CD4-positive, alpha-beta T cell treated with Interleukin-21 for 1 hour (primary cell): ENCODE results near the gene SLC26A8.
"Not testable (repeated sequence)": the region's sequence is repeated elsewhere in the genome, so short reads cannot be mapped to it uniquely, and the experiment has no call there.

Experiments
- DNase-seq: peaks from one replicate; pipeline ENCODE4 v3.0.0-alpha.2; 2020

SLC26A8 gene

DNA sequence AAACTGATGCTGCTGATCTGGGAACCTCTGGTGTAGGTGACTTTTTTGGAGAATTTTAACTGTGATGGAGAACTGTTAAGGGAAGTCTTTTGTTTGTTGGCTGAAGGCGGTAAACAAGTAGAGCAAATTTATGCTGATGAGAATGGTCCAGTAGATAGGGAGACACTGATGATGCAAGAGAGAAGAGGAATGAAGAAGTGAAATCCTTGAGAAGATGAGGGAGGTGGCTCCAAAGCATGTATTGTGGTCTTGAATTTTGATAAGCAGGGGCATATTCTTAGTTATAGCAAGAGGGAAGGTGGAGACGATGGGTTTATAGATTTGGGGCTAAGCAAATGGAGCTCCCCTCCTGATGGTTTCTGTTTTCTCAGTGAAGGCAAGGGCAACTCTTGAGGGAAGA lies 25.1 kb upstream of the SLC26A8 start:
- no peak for DNase-seq

DNA sequence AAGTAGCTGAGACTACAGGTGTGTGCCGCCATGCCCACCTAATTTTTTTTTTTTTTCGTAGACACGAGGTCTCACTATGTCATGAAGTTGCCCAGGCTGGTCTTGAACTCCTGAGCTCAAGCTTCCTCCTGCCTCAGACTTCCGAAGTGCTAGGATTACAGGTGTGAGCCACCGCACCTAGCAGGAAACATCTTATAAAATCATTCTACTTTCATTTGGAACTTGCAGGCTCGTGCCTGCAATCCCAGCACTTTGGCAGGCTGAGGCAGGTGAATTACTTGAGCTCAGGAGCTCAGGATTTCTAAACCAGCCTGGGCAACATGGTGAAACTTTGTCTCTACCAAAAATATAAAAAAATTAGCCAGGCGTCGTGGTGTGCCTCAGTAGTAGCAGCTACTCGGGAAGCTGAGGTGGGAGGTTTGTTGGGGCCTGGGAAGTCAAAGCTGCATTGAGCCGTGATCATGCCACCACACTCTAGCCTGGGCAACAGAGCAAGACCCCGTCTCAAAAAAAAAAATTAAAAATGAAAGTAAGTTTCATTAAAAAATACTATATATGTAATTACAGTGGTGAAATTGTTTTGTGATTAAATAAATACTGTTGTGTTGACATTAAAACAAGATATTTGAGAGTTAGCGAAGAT lies 18.3 kb upstream of the SLC26A8 start:
- DNase-seq, result no peak

DNA sequence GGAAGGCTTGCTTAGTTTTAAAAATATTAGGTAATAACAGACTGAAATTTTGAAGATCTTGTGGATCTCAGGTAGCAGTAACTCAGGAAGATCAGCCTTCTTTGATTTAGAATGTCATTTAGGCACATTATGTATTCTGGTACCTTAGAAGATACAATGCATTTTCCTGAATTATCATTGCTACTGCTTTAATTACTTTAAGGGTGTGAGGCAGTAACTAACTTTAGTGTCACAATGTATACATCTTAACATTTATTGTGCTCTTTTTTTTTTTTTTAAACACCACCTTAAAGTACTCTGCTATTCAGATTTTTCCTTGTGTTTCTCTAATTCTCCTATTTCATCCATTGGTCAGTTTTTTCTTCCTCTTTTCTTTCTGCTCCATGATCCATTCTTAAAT lies 16.5 kb upstream of the SLC26A8 start:
- DNase-seq, result no peak

DNA sequence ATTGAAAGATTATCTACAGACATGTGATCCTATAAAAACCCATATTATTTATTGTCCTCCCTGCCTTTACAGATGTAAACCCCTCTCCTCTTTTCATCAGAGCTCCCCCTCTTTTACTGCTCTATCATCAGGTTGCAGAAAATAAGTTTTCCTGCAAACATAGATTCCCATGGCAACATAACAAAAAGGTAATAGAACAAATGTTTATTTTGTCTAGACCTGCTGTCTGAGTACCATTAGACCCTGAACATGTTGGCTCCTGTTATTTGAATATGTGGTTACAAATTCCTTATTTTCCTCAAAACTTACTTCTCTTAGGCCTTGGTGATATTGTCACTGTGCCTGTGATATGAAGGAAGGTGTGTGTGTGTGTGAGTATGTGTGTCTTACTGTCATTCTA lies 14.7 kb upstream of the SLC26A8 start:
- no peak for DNase-seq

DNA sequence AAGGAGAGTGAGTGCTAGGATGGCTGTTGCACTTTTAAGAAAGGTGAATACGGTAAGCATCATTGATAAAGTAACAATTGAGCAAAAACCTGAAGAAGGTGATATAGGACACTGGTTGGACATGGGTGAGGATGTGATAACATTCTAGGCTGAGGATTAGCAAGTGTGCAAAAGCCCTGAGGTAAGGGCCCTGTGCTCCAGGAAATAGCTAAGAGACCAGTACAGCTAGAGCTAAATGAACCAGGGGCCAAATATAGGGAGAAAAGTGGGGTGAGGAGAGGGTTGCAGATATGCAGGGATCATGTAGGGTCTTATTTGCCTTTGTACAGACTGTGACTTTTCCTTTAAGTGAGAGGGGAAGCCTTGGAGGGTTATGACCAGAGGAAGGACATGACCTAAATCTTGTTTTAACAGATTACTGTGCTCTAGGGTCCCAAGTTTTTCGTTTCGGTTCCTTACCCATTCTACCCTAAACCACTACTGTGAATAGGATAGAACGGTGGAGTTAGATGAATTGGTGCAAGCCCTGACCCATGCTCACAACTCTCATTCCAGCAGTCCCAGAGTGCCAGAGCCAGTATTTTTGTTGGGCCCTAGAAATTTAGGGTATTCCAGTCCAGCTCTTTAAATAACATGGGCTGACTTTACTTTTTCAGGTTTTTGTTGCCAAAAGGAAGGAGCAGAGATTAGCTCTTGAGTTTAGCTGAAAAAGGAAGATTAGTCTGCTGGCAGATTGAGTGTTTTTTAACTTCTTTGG lies 13.9 kb upstream of the SLC26A8 start:
- no peak for DNase-seq

DNA sequence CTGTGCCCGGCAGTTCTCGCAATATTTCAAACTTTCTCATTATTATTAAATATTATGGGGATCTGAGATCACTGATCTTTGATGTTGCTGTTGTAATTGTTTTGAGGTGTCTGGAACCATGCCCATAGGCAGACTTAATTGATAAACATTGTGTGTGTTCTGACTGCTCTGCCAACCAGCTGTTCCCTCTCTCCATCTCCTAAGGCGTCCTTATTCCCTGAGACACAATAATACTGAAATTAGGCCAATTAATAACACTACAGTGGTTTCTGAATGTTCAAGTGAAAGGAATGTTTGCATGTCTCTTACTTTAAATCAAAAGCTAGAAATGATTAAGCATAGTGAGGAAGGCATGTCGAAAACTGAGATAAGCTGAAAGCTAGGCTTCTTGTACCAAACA lies 10.8 kb upstream of the SLC26A8 start:
- DNase-seq, result no peak

DNA sequence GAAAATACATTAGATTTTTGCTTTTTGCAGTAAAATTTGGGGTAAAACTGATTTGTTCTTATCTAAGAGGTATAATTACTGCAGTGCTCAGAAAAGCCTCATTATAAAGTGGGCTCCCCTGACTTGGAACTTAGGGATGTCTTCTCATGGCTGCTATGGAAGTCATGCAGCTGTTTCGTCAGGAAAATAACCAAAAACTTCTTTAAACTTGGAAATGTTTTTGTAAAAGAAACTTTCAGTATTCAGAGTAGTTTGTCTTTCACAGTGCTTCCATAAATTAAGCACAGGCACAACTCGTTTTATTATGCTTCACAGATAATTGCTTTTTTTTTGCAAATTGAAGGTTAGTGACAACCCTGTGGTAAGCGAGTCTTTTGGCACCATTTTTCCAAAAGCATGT lies 10.0 kb upstream of the SLC26A8 start:
- DNase-seq, result no peak

DNA sequence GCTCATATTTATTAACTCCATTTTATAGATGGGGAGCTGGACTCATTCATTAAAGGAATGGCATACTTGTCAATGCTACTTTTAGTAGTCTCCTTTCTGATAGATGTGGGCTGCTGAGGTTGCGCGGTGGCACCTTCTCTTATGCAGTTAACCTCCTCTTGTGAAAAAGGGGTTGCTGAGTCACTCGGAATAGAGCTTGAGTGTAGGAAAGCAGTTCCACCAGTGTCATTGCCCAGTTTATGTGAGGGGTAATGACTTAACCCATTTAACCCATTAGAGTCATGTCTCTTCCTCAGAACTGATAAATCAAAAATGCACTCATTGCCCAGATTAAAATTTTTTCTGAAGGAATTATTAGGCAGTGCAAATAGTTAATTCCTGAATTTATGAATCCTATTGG lies 9.5 kb upstream of the SLC26A8 start:
- DNase-seq, result no peak

DNA sequence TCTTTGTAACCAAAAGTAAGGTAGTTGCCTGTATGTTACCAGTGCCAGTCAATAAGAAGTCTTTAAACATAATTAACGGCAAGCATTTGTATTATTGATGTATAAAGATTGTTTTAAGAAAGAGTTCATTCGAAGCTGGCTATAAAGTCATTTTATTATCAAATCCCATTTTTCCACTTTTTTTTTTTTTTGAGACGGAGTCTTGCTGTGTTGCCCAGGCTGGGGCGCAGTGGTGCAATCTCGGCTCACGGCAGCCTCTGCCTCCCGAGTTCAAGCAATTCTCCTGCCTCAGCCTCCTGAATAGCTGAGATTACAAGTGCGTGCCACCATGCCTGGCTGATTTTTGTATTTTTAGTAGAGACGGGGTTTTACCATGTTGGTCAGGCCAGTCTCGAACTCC lies 8.7 kb upstream of the SLC26A8 start:
- DNase-seq, result not testable (repeated sequence)

DNA sequence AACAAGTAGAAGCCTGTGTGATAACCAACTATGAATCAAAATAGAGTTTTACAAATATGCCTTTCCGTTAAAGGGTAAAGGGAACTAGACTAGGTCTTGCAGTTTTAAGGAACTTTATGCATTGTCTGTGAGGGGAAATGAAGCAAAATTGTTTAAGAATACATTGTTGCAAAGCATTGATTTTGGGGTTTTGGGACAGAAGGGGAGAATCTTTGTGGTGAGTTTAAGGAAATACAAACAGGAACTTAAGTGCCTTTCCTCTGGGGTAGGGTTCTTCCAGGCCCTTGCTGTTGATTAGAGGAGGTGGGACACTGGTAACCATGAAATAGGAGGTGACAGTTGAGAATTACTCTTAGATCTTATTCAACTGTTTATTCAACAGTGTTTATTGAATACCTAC lies 7.8 kb upstream of the SLC26A8 start:
- no peak for DNase-seq

DNA sequence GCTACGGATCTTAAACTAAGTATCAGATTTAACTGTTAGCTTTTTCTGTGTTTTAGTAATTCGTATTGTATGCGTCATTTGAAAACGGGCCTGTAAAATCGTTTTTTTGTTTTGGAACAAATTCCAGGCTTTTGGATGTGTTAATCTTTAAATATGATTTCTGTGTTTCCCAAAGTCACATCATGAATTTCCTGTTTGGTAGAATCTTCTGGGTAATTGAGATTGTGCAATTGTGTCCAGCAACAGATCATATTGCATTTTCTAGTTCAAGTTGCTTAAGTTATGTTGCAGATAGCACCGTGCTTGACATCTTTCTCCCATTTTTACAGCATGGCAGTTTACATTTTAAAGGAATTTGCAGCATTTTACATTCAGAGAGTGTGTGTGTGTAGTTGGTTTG lies 5.0 kb upstream of the SLC26A8 start:
- no peak for DNase-seq

DNA sequence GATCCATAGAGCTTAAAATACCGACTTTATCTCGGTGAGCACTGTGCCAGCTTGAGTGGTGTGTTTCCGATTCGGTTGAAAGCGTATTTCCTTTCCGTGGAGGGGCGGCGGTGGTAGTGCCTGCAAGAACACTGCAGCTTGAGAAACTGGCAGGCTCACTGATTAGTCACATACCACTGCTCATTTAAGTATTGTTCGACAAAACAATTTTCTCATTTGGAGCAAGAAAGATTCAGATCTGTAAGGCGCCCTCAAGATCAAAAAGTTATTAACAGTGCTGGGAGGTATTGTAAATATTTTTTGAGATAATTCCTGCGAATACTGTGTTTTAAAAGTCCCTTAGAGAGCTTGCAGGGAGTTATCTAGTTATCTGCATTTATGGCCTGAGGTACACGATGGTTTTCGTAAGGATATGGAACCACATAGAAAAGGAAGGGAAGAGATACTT lies 4.5 kb upstream of the SLC26A8 start:
- DNase-seq, result peak; percentile 69

DNA sequence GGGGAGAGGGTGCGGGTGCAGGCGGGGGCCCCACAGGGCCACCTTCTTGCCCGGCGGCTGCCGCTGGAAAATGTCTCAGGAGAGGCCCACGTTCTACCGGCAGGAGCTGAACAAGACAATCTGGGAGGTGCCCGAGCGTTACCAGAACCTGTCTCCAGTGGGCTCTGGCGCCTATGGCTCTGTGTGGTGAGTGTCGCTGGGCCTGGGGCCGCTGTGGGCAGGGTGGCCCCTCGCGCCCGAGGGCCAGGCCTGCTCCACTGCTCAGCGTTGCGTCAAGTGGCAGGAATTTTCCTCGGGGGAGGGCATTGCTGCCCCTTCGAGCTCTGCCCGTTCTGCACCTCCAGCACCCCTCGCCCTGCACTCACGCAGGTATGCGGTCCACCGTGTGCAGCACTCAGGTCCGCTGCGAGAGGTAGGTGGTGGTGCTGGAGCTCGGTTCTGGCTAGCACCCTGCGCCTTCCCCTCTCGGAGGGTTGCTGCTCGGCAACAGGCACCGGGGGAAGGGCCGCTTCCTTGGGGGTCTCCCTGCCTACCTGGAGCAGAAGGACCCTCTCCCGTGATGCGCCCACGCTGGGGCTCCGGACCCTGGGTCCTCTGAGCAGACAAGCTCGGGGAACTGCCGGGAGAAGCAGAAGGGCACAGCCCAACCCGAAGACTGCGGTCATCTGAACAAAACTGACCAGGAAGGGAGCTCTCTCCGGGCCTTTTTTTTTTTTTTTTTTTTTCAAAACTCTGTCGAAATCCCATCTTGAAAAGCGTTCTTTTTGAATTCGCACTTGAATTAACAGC lies 3.8 kb upstream of the SLC26A8 start:
- DNase-seq, result peak; percentile 26

DNA sequence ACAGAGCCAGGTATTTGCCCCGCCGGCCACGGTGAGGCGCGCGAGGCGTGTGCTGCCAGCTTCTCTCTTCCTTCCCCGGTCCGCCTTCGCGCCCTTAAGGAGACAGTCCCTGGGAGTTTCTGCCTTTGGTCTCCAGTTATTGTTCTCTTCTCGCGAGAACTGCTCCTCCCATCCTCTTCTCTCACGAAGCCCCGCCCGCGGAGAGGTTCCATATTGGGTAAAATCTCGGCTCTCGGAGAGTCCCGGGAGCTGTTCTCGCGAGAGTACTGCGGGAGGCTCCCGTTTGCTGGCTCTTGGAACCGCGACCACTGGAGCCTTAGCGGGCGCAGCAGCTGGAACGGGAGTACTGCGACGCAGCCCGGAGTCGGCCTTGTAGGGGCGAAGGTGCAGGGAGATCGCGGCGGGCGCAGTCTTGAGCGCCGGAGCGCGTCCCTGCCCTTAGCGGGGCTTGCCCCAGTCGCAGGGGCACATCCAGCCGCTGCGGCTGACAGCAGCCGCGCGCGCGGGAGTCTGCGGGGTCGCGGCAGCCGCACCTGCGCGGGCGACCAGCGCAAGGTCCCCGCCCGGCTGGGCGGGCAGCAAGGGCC lies 3.2 kb upstream of the SLC26A8 start, which contains the start of gene MAPK14:
MAPK14 (plus strand) TSS at position 308 of the 587 bp plus-strand sequence. CDS start 350 bp downstream, outside the sequence.
- peak; percentile 100 for DNase-seq

DNA sequence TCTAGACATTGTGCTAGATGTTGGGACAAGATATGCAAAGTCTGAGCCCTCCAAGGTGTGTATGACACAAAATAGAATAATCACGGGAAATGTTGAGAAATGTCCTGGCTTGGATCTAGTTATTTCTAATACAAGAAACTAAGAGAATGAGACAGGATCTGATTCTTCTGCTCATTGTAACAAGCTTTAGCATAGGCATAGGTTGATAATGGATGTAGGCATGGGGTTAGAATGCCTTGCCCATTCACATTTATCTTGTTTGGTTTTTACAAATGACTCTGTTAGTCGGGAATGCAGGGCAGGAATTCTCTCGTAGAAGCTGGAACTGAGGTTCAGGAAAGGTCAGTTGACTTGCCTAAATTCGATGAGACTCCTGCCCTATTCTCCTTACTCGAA lies 1.5 kb upstream of the SLC26A8 start:
- no peak for DNase-seq

DNA sequence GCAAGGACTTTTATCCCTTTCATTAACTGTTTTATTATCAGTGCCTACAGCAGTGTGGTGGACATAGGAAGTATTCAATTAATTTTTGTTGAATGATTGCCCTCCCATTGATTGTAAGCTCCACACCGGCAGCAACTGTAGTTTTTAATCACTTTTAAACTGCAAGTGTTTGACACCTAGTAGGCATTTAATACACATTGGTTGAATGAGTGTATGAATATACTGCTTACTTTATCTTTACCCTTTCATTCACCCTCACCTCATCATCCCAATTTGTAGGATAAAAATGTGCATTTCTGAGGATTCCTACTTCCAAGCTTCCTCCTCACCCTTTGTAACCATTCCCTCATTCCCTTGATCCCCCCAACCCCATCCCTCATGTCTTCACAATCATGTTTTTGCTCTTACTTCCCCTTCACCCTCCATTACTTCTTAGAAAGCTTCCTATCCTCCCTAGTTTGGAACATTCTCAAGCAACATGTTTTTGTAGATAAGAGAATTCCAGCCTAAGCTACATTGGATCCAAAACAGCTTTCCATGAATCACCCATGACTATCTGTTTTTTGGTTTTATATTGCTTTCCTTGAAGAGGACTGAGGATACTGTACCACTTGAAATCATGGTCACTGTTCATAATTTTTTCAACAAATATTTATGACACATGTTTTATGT lies 955 bp upstream of the SLC26A8 start:
- DNase-seq, result no peak

DNA sequence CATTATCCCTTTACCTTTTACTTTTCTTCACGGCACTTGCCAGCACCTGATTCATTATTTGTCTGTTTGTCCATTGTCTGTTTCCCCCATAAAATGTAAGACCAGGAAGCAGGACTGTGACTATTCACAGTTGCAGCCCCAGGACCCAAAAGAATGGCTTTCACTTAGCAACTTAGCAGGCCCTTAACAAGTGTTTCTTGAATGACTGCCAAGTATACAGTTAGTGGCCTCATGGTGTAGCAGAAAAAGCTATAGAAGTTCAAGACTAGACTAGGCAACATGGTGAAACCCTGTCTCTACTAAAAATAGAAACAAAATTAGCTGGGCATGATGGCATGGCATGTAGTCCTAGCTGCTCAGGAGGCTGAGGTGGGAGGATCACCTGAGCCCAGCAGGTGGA lies 4.3 kb downstream of the SLC26A8 start:
- no peak for DNase-seq

DNA sequence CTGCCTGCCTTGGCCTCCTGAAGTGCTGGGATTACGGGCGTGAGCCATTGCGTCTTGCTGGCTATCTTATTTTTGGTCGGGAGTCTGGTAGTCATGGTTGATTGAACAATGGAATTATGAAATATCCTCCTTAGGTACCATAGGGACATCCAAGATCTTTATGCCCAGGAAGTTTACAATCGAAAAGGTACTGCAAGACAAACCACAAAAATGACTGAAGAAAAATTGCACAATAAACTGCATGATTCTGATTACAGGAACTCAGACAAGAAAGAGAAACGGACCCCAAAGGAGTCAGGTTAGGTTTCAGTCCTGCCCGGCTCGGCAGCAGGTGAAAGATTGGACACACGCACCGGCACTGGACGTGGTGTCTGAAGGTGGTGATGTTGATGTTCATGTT lies 5.3 kb downstream of the SLC26A8 start:
- no peak for DNase-seq

DNA sequence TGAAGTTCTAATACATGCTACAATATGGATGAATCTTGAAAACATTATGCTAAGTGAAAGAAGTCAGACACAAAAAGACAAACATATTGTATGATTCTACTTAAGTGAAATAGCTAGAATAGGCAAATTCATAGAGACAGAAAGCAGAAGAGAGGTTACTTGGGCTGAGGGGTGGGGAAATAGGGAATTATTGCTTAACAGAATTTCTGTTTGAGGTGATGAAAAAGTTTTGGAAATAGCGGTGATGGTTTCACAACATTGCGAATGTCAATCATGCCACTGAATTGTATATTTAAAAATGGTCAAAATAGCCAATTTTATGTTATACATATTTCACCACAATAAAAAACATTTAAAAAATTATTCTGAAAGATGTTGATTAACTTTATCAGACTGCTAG lies 6.1 kb downstream of the SLC26A8 start:
- no peak for DNase-seq

DNA sequence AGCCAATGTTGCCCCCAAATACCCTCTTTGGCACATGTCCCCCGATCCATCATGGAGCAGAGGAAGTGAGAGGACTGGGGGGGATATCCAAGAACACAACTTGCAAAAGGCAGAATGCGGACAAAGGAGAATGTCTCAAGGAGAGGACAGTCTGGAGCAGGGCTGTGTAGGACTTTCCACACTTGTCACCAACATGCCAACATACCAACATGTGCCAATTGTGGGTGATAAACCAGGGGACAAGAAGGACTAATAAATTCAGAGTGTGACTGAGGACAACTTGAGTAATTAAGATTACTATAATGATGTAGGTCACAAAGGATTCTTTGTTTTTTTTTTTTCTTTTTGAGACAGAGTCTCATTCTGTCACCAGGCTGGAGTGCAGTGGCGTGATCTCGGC lies 8.8 kb downstream of the SLC26A8 start:
- DNase-seq, result no peak

DNA sequence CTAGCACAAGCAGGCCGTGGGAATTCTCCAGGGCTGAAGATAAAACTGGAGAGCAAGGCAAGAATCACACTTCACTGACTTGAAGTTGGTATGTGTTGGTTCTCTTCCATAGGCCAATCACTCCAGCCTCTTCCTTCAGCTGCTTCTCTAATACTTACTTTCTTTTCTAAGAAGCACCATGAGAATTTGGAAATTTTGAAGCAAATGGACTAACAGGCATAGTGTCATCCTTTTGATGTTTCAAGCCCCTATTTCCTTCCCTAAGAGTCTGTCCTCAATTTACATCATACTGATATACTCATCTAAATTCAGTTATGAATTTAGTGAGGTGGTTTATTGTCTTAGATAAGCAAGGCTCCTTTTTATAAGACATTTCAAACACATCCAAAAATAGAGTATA lies 24.0 kb downstream of the SLC26A8 start:
- DNase-seq, result no peak

DNA sequence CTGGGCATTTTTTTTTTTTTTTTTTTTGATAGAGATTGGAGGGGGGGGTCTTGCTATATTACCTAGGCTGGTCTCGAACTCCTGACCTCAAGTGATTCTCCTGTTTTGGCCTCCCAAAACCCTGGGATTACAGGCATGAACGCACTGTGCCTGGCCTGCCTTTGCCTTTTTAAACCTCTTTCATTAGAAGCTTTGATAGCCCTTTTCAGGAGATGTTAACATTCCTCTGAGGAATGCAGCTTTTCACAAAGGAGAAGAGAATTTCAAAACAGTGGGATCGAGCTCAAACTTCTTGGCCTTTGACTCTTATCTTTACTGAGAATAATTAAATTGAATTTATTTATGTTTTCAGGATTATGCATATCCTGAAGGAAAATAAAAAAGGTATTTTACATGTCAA lies 31.3 kb downstream of the SLC26A8 start:
- no peak for DNase-seq

DNA sequence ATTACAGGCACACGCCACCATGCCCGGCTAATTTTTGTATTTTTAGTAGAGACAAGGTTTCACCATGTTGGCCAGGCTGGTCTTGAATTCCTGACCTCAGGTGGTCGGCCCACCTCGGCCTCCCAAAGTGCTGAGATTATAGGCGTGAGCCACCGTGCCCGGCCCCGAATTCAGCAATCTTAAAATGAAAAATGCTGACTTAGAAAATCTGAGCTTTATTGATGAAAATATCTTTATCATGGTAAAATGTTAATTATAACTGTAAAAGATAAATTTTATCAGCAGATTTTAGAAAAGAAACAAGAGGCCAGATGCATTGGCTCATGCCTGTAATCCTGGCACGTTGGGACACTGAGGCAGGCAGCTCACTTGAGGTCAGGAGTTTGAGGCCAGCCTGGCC lies 36.4 kb downstream of the SLC26A8 start:
- DNase-seq, result not testable (repeated sequence)
